B cell (primary cell): Measurements from ENCODE around the gene DCUN1D1. TPM values are rescaled to one million over a fixed set of nuclear protein-coding genes. Genes with fewer than 3 reads are reported as not detected.

Experiments
- ATAC-seq: fragments of 200-7000 bp; cut with Tn5 transposase; one replicate; pipeline ENCODE4 v1.10.0; 2021; ENCODE audit warnings: low read depth, mild to moderate bottlenecking, moderate number of reproducible peaks, moderate library complexity
- CTCF ChIA-PET: fragments of 350-600 bp; sonication (Branson Sonifier 250); formaldehyde crosslinking; loops from one replicate; lab custom pipeline; 2021; ENCODE audit warnings: antibody characterized with exemption, inconsistent platforms; lab: Charles Lee
- POLR2A ChIA-PET: fragments of 350-600 bp; sonication (Branson Sonifier 250); formaldehyde crosslinking; loops from one replicate; lab custom pipeline; 2021; ENCODE audit warnings: antibody characterized with exemption; lab: Charles Lee
- DNase-seq: peaks from one replicate; pipeline ENCODE4 v3.0.0; 2013
- H2AFZ ChIP-seq: 2 replicates; pipeline ENCODE4 v1.6.1; 2012; ENCODE audit warnings: mild to moderate bottlenecking, low read depth, low read length; ENCODE audit not compliant: insufficient read depth, poor library complexity, severe bottlenecking
- H3K27ac ChIP-seq, 2 donors: 1 replicate in 1 of 2; 2 replicates in 1 of 2; pipeline ENCODE4 v1.5.1; 2012 to 2013; ENCODE audit warnings: low read length in 2 of 2, mild to moderate bottlenecking in 2 of 2, moderate library complexity in 1 of 2
- H3K27me3 ChIP-seq, 4 experiments: fragments of 200-600 bp in 1 of 4; sonication (generic) in 1 of 4; replicated peaks in 1 of 4; 1 replicate in 2 of 4; 2 replicates in 2 of 4; pipeline versions ENCODE4 v1.6.1 to v1.7.0; 2013 to 2016; ENCODE audit warnings: low read length in 3 of 4, mild to moderate bottlenecking in 2 of 4, mixed read lengths in 1 of 4, moderate library complexity in 1 of 4; ENCODE audit not compliant: insufficient read depth in 4 of 4, control insufficient read depth in 3 of 4; ENCODE audit errors: control extremely low read depth in 1 of 4
- H3K36me3 ChIP-seq, 2 experiments: replicated peaks in 1 of 2; 1 replicate in 1 of 2; 2 replicates in 1 of 2; pipeline versions ENCODE4 v1.6.1 to v1.7.1; 2013; ENCODE audit warnings: low read length in 1 of 2; ENCODE audit not compliant: insufficient read depth in 2 of 2, control insufficient read depth in 1 of 2; ENCODE audit errors: control extremely low read depth in 1 of 2, extremely low read depth in 1 of 2
- H3K4me1 ChIP-seq, 2 donors: fragments of 200-600 bp in 1 of 2; sonication (generic) in 1 of 2; 1 replicate in 1 of 2; 2 replicates in 1 of 2; pipeline versions ENCODE4 v1.5.1 to v1.6.1; 2013 to 2017; ENCODE audit warnings: low read length in 2 of 2; ENCODE audit not compliant: control insufficient read depth in 2 of 2, insufficient read depth in 2 of 2
- H3K4me2 ChIP-seq: replicated peaks from 2 replicates; pipeline ENCODE3; 2012; ENCODE audit warnings: mild to moderate bottlenecking, low read depth, low read length; ENCODE audit not compliant: poor library complexity, severe bottlenecking
- H3K4me3 ChIP-seq, 5 experiments: fragments of 200-600 bp in 1 of 5; sonication (generic) in 1 of 5; 1 replicate in 3 of 5; 2 replicates in 2 of 5; pipeline versions ENCODE4 v1.5.1 to v1.7.0; 2011 to 2016; ENCODE audit warnings: low read length in 4 of 5, mild to moderate bottlenecking in 4 of 5, low read depth in 2 of 5, control low read depth in 1 of 5, moderate library complexity in 1 of 5; ENCODE audit not compliant: insufficient read depth in 1 of 5; ENCODE audit errors: control extremely low read depth in 1 of 5, extremely low read depth in 1 of 5
- H3K79me2 ChIP-seq: fragments of 200-600 bp; sonication (generic); one replicate; pipeline ENCODE4 v1.6.0; 2016; ENCODE audit warnings: low read length; ENCODE audit not compliant: control insufficient read depth, insufficient read depth
- H3K9ac ChIP-seq: fragments of 200-600 bp; sonication (generic); 2 replicates; pipeline ENCODE4 v1.6.1; 2017; ENCODE audit warnings: mild to moderate bottlenecking, low read length, moderate library complexity
- H3K9me3 ChIP-seq, 3 donors: one replicate each; pipeline versions ENCODE4 v1.6.1 to v1.7.1; 2013; ENCODE audit warnings: low read length in 2 of 3; ENCODE audit not compliant: control insufficient read depth in 2 of 3, insufficient read depth in 1 of 3; ENCODE audit errors: control extremely low read depth in 1 of 3
- H4K20me1 ChIP-seq: 2 replicates; pipeline ENCODE4 v1.6.0; 2012; ENCODE audit warnings: mild to moderate bottlenecking, low read length; ENCODE audit not compliant: insufficient read depth, control insufficient read depth, poor library complexity, severe bottlenecking
- H3K27ac Mint-ChIP-seq: one replicate; pipeline ENCODE4 v1.8.0; 2021; ENCODE audit warnings: mixed read lengths
- H3K27me3 Mint-ChIP-seq: one replicate; pipeline ENCODE4 v1.8.0; 2021; ENCODE audit warnings: mixed read lengths
- H3K4me1 Mint-ChIP-seq: one replicate; pipeline ENCODE4 v1.8.0; 2021; ENCODE audit warnings: mixed read lengths
- H3K4me3 Mint-ChIP-seq: one replicate; pipeline ENCODE4 v1.8.0; 2021; ENCODE audit warnings: mixed read lengths
- H3K9me3 Mint-ChIP-seq: one replicate; pipeline ENCODE4 v1.8.0; 2022; ENCODE audit warnings: mixed read lengths; ENCODE audit not compliant: insufficient read depth
- EZH2 ChIP-seq: IDR thresholded peaks from 2 replicates; pipeline ENCODE4 v1.6.1; 2012; ENCODE audit warnings: borderline replicate concordance, low read depth, mild to moderate bottlenecking, moderate library complexity, low read length; ENCODE audit not compliant: insufficient read depth, poor library complexity, severe bottlenecking
- WGBS: methylation state at CpG from one replicate; pipeline ENCODE4 v1.1.5; 2013; ENCODE audit warnings: missing lambda C conversion rate; ENCODE audit not compliant: insufficient coverage; 5-methylcytosine and 5-hydroxymethylcytosine counted together
- intact Hi-C: fragments of 100-400 bp; cut with micrococcal nuclease; formaldehyde crosslinking; loops from one replicate; pipeline ENCODE4 v1.10.0; 2022
- polyA plus RNA-seq: library from polyadenylated mRNA; depleted of rRNA; stranded (reverse); fragments of >200 nt; gene quantifications from 2 replicates; pipeline ENCODE4 v1.2.3, GENCODE V29; 2012
- total RNA-seq, 2 donors: library from RNA; stranded (reverse); fragments of 120-200 nt in 1 of 2; gene quantifications; 1 replicate in 1 of 2; 2 replicates in 1 of 2; pipeline versions ENCODE4 v1.2.3 to v1.2.4, GENCODE V29; 2013 to 2022
- TF ChIP-seq, protein P1 (sequence below): fragments of 200-600 bp; IDR thresholded peaks from one replicate; pipeline ENCODE4 v1.8.0; 2022; ENCODE audit warnings: antibody characterized with exemption, mild to moderate bottlenecking

DCUN1D1 gene
- total and polyA plus RNA-seq, 2 donors (not counting 1 experiment from before 2014, with no cell fraction given): 3.7 to 35.5 TPM

DNA sequence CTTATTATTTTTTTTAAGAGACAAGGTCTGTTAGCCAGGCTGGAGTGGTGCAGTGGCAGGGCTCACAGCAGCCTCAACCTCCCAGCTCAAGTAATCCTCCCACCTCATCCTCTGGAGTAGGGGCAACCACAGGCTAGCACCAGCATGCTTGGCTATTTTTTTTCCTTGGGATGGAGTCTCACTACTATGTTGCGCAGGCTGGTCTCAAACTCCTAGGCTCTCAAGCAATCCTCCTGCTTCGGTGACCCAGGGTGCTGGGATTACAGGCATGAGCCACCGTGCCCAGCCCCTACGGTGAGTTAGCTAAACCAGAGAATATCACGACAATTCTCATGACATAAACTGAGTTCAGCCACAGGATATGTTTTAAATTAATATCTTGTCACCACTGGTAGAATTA, 2.0 kb downstream of the DCUN1D1 start:
- 100% methylated on average over 2 of the region's 5 CpGs for WGBS
- no peak overlapping the region for H3K27ac Mint-ChIP-seq
- no peak overlapping the region for H3K4me3 Mint-ChIP-seq
- Histone ChIP-seq H3K79me2 (peaks cover 62% of the 10 kb centered on the region), H3K27ac (no peak overlapping the region), H2AFZ (no peak overlapping the region), H4K20me1 (peaks cover 18% of the 10 kb centered on the region), H3K9me3 (no peaks in the 10 kb centered on the region), H3K4me1 (peaks cover 18 to 21% of the 10 kb centered on the region in 2 donors), H3K4me2 (peak overlapping the region; percentile 17), H3K36me3 (no peaks in the 10 kb centered on the region), H3K4me3 (no peak overlapping the region), H3K27me3 (no peaks in the 10 kb centered on the region), H3K9ac (no peak overlapping the region)
- DNase-seq (no peak), ATAC-seq (no peak)
- TF ChIP-seq, protein P1, sequence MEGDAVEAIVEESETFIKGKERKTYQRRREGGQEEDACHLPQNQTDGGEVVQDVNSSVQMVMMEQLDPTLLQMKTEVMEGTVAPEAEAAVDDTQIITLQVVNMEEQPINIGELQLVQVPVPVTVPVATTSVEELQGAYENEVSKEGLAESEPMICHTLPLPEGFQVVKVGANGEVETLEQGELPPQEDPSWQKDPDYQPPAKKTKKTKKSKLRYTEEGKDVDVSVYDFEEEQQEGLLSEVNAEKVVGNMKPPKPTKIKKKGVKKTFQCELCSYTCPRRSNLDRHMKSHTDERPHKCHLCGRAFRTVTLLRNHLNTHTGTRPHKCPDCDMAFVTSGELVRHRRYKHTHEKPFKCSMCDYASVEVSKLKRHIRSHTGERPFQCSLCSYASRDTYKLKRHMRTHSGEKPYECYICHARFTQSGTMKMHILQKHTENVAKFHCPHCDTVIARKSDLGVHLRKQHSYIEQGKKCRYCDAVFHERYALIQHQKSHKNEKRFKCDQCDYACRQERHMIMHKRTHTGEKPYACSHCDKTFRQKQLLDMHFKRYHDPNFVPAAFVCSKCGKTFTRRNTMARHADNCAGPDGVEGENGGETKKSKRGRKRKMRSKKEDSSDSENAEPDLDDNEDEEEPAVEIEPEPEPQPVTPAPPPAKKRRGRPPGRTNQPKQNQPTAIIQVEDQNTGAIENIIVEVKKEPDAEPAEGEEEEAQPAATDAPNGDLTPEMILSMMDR: no peak
- no peak for TF ChIP-seq EZH2
- intact Hi-C loops: no loop called here
- CTCF ChIA-PET: no interaction called here
- POLR2A ChIA-PET: no interaction called here
- H3K9me3 Mint-ChIP-seq: no peaks in the 10 kb centered on the region
- H3K27me3 Mint-ChIP-seq: no peaks in the 10 kb centered on the region
- peaks cover 35% of the 10 kb centered on the region for H3K4me1 Mint-ChIP-seq

DNA sequence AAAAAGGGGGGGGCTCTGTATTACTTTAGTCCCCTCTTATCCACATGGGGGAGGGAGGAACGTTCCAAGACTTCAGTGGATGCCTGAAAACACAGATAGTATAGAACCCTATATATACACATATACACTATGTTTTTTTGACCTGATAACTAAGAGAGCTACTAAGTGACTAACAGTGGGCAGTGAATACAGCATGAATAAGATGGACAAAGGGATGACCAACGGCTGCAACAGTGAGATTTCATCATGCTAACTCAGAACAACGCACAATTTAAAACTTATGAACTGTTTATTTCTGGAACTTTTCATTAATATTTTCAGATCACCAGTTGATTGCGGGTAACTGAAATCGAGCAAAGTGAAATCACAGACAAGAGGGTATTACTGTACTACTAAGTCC, 7.3 kb downstream of the DCUN1D1 start:
- Mint-ChIP-seq H3K9me3 (no peaks in the 10 kb centered on the region), H3K4me3 (no peak overlapping the region), H3K27me3 (no peaks in the 10 kb centered on the region), H3K27ac (no peak overlapping the region), H3K4me1 (peaks cover 38% of the 10 kb centered on the region)
- H3K9ac ChIP-seq: no peak overlapping the region
- H3K27ac ChIP-seq: no peak overlapping the region
- H3K4me3 ChIP-seq: no peak overlapping the region
- H3K4me1 ChIP-seq: peaks cover 2 to 3% of the 10 kb centered on the region in 2 donors
- no peaks in the 10 kb centered on the region for H3K9me3 ChIP-seq
- H2AFZ ChIP-seq: no peak overlapping the region
- no peak overlapping the region for H3K4me2 ChIP-seq
- ChIA-PET POLR2A (no interaction called here), CTCF (no interaction called here)
- H3K36me3 ChIP-seq: no peaks in the 10 kb centered on the region
- TF ChIP-seq, protein P1: no peak
- TF ChIP-seq EZH2: no peak
- H3K27me3 ChIP-seq: no peaks in the 10 kb centered on the region
- H3K79me2 ChIP-seq: peaks cover 92% of the 10 kb centered on the region
- DNase-seq (no peak), ATAC-seq (no peak)
- WGBS: no CpG with 5 or more reads among the region's 5 CpGs
- intact Hi-C loops: no loop called here
- peaks cover 44% of the 10 kb centered on the region for H4K20me1 ChIP-seq
